GM13976 (cell line): ENCODE data around the gene HSD11B1L.

Experiments used
- DNase-seq: peaks from one replicate; pipeline ENCODE4 v3.0.0; 2012; ENCODE audit warnings: low spot score
- in situ Hi-C: fragments of 300-500 bp; cut with MboI; formaldehyde crosslinking; loops from one replicate; pipeline ENCODE4 v1.12.0; 2022; ENCODE audit warnings: low sequenced_read_pairs, mixed read lengths, inconsistent platforms; ENCODE audit not compliant: unreplicated experiment
- TF ChIP-seq, protein P1 (sequence below): IDR thresholded peaks from 2 replicates; pipeline ENCODE4 v1.5.1; 2012; ENCODE audit warnings: borderline replicate concordance, mild to moderate bottlenecking; ENCODE audit not compliant: insufficient read depth; ENCODE audit errors: extremely low read depth, missing control alignments, control extremely low read depth

HSD11B1L gene

DNA sequence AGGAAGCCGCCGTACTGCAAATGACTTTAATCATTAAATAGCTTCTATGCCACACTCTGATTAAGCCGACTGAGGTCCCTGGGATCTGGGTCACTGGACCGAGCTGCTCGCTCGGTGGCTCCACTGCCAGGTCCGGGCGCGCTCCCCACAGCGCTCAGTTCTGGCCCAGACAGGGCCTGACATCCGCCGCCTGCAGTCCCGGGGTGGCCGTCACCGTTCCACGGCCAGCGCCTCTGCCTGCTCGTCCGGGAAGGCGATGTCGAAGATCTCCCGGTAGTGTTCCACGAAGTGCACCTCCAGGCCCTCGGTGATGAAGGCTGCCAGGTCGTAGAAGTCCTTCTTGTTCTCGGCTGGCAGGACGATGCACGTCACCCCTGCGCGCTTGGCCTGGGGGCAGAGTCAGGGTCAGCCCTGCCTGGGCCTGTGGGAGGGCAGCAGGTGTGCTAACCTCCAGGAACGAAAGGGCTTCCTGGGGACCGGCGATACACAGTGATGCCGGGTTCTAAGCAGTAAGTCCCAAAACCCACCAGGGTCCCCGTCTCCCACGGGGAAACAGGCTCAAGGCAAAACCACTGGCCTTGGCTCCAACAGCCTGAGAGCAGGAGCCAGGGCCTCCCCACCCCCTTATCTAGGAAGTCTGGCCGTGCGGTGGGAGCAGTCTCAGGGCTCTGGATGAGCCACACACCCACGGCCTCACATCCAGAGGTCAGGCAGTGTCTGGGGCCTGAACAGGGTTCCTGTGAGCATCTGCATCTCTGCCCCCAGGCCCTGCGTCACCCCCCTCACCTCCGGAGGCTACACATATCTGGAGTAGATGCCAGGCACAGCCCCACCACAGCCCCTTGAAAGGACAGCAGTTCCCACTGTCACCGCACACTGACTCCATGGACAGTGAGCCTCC, 11.2 kb downstream of the HSD11B1L start:
- TF ChIP-seq, protein P1, sequence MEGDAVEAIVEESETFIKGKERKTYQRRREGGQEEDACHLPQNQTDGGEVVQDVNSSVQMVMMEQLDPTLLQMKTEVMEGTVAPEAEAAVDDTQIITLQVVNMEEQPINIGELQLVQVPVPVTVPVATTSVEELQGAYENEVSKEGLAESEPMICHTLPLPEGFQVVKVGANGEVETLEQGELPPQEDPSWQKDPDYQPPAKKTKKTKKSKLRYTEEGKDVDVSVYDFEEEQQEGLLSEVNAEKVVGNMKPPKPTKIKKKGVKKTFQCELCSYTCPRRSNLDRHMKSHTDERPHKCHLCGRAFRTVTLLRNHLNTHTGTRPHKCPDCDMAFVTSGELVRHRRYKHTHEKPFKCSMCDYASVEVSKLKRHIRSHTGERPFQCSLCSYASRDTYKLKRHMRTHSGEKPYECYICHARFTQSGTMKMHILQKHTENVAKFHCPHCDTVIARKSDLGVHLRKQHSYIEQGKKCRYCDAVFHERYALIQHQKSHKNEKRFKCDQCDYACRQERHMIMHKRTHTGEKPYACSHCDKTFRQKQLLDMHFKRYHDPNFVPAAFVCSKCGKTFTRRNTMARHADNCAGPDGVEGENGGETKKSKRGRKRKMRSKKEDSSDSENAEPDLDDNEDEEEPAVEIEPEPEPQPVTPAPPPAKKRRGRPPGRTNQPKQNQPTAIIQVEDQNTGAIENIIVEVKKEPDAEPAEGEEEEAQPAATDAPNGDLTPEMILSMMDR = no peak
- in situ Hi-C loops = no loop called here
- no peak for DNase-seq

DNA sequence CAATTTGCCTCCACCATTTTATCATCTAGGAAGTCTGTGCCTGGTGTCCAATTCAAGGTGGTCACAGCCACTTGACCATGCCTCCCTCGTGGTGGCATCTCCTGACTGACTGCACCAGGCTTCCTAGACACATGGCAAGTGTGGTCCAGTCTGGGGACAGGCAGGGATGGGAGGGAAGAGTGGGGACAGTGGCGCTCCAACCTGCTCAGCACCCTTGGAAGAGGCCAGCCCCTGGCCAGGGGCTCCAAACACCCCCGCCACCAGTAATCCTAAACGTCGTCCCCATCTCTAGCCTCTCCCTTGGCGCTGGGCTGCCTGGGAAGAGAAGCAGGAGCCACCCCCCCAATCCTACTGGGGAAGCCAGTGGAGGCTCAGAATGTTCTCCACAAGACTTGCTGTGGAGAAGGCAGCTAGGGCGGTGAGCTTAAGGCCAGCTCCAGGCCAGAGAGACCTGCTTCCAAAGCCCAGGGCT, 11.9 kb downstream of the HSD11B1L start:
- TF ChIP-seq, protein P1 = no peak
- in situ Hi-C loops = no loop called here
- DNase-seq = no peak

DNA sequence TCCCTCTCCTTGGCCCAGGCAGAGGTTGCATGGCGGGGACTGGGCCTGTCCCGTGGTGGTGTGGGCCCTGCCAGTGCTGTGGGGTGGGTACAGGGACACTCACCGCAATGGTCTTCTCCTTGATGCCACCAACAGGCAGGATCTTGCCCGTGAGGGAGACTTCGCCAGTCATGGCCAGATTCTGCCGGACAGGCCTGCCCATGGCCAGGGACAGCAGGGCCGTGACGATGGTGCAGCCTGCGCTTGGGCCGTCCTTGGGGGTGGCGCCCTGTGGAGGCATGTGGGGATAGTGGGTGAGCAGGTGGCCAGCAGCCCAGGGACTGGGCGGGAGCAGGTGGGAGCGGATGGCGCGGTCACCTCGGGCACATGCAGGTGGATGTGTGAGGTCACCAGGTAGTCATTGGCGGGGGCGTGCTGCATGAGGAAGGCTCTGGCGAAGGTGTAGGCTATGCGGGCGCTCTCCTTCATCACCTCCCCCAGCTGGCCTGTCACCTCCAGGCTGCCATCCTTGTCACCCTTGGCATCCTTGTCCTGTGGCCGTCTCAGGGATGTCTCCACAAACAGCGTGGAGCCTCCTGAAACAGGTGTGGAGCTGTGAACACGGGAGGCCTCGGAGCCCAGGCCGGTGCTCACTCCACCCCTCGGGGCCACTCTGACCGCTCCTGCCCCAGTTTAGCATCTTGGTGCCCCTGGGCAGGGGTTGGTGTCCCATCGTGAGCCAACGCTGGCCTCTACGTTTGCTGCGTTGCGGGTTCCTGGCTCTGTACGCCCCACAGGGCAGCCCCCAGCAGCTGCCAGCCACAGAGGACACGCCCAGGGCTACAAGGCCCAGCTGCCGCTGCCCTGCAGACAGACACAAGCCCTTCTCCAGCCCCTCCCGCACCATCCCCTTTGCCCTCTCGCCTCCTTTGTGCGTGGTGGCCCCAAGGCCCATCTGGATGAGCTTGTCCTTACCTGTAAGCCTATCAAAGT, 12.7 kb downstream of the HSD11B1L start:
- TF ChIP-seq, protein P1 = no peak
- in situ Hi-C loops = no loop called here
- no peak for DNase-seq

DNA sequence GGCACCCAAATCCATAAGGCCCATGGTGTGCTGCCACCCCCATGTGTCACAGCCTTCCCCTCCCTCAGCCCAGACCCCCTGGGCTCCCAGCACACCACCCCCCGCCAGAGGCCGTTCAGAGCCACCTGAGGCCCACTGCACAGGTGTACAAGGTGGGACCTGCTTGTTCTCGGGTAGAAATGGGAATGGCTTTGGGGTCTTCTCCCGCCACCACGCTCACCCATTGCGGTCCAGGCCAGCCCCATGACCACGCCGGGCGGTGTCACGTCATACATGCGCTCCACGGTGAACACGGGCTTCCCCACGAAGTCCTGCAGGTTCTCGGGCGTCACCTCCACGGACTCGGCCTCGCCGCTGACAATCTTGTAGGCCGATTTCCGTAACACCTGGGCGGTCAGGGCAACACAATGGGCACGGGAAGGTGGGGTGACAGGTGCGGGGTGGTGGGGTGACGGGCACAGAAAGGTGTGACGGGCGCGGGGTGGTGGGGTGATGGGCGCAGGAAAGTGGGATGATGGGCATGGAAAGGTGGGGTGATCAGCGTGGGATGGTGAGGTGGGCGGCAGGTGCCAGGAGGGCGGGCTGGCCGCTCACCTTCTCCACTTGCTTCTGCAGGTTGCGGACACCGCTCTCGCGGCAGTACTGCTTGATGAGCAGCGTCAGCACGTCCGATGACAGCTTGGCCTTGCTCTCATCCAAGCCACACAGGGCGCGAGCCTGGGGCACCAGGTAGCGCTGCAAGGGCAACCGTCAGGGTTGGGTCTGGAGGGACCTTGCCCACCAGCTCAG, 13.5 kb downstream of the HSD11B1L start:
- DNase-seq = no peak
- in situ Hi-C loops = no loop called here
- TF ChIP-seq, protein P1 = no peak

DNA sequence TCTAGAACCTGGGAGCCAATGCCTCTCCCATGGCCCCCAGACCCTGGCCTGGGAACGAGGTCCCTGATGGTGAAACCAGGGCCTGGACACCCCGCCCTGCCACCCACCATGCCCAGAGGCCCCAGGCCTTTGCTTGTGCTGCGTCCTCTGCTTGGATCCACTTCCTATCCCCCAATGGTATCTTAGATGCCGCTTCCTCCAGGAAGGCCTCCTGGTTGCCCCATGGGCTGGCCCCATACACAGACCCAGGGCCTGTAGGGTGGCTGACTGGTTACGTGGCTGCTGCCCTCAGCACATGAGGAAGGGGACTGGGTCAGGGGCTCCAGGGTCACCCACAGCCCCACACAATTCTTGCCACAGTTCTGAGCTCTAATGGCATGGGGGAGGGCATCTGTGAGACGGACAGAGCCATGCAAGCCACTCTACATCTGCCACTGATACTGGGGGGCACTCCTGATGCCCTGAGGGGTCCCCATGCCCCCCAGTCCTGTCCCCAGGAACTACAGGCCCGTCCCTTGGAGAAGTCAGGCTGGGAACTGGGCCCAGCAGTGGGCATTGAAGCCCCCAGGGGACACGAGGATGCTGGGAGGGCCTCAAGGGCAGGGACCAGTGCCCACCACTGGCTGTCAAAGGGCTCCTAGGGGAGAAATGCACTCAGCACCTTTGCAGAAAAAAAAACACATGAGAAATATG, 14.3 kb downstream of the HSD11B1L start:
- in situ Hi-C loops = no loop called here
- TF ChIP-seq, protein P1 = no peak

More for the DNA sequence above, 14.3 kb downstream of the HSD11B1L start:
- no peak for DNase-seq
